Measurements from ENCODE around the gene KLK12. TPM values are rescaled to one million over a fixed set of nuclear protein-coding genes. Genes with fewer than 3 reads are reported as not detected.

Gene KLK12
- total and polyA plus RNA-seq, 2 experiments from 2014 or later, result not detected

- Histone ChIP-seq H3K27ac (no peak overlapping the region), H3K27me3 (replicated peaks; ENCODE audit: insufficient read depth) (peaks cover 42% of the 10 kb centered on the region), H3K36me3 (ENCODE audit: low read depth) (no peaks in the 10 kb centered on the region), H3K9me3 (ENCODE audit: low read depth) (no peaks in the 10 kb centered on the region), H2AFZ (no peak overlapping the region), H3F3A (ENCODE audit: insufficient read depth) (0 out of 2 replicates have a peak, but pooled peaks cover 6% of the 10 kb centered on the region), H3K4me2 (ENCODE audit: unreplicated experiment) (no peak overlapping the region), H3K9ac (no peak overlapping the region), H3K4me3 (no peak overlapping the region), H4K20me1 (ENCODE audit: insufficient read depth) (no peaks in the 10 kb centered on the region), H3K79me2 (ENCODE audit: insufficient read depth) (no peaks in the 10 kb centered on the region), H3K9me2 (ENCODE audit: insufficient read depth) (no peaks in the 10 kb centered on the region), H3K4me1 (ENCODE audit: insufficient read depth) (no peaks in the 10 kb centered on the region)
- DNase-seq, result peak; percentile 69
- no peak for TF ChIP-seq EZH2 (IDR thresholded peaks at IDR 0.05; ENCODE audit: insufficient read depth, poor library complexity, severe bottlenecking)
- no peak for TF ChIP-seq EZH2phosphoT487 (IDR thresholded peaks at IDR 0.05; ENCODE audit: insufficient read depth, low read depth)
- 26 to 30% methylated on average over 7 of the region's 7 CpGs for WGBS, 2 experiments (ENCODE audit: low coverage in 1 of 2, low lambda C conversion rate in 2 of 2, missing lambda C conversion rate in 2 of 2)
- in situ Hi-C loops (cut with MboI), result no loop called here
Measured at GRCh38 chr19:51020988-51021651, 13.7 kb downstream of the KLK12 start.

GRCh38 chr19:51019544-51019925 lies 15.3 kb downstream of the KLK12 start, which contains the start of gene KLK10:
KLK10 (minus strand) TSS chr19:51019709; CDS start chr19:51019130, 579 bp downstream.
- in situ Hi-C loops (cut with MboI), result no loop called here
- H3K9me2 ChIP-seq (ENCODE audit: insufficient read depth), result no peaks in the 10 kb centered on the region
- H3K4me2 ChIP-seq (ENCODE audit: unreplicated experiment), result no peak within 1 kb of the TSS
- no peaks in the 10 kb centered on the region for H3K9me3 ChIP-seq (ENCODE audit: low read depth)
- H3K27me3 ChIP-seq (replicated peaks; ENCODE audit: insufficient read depth), result peaks cover 44% of the 10 kb centered on the region
- no peak within 1 kb of the TSS for H3K4me3 ChIP-seq
- TF ChIP-seq EZH2phosphoT487 (IDR thresholded peaks at IDR 0.05; ENCODE audit: insufficient read depth, low read depth) (no peak), EZH2 (IDR thresholded peaks at IDR 0.05; ENCODE audit: insufficient read depth, poor library complexity, severe bottlenecking) (no peak)
- H3K4me1 ChIP-seq (ENCODE audit: insufficient read depth), result no peaks in the 10 kb centered on the region
- WGBS, 2 experiments (ENCODE audit: low coverage in 1 of 2, low lambda C conversion rate in 2 of 2, missing lambda C conversion rate in 2 of 2), result 1% methylated on average over 7 to 12 of the region's 14 CpGs
- H4K20me1 ChIP-seq (ENCODE audit: insufficient read depth), result no peaks in the 10 kb centered on the region
- DNase-seq, result no peak
- H3K36me3 ChIP-seq (ENCODE audit: low read depth), result no peaks in the 10 kb centered on the region
- H3F3A ChIP-seq (ENCODE audit: insufficient read depth), result 0 out of 2 replicates have a peak, but pooled peaks cover 6% of the 10 kb centered on the region
- no peak within 1 kb of the TSS for H3K27ac ChIP-seq
- H3K9ac ChIP-seq, result no peak within 1 kb of the TSS
- no peaks in the 10 kb centered on the region for H3K79me2 ChIP-seq (ENCODE audit: insufficient read depth)
- no peak within 1 kb of the TSS for H2AFZ ChIP-seq

DNA sequence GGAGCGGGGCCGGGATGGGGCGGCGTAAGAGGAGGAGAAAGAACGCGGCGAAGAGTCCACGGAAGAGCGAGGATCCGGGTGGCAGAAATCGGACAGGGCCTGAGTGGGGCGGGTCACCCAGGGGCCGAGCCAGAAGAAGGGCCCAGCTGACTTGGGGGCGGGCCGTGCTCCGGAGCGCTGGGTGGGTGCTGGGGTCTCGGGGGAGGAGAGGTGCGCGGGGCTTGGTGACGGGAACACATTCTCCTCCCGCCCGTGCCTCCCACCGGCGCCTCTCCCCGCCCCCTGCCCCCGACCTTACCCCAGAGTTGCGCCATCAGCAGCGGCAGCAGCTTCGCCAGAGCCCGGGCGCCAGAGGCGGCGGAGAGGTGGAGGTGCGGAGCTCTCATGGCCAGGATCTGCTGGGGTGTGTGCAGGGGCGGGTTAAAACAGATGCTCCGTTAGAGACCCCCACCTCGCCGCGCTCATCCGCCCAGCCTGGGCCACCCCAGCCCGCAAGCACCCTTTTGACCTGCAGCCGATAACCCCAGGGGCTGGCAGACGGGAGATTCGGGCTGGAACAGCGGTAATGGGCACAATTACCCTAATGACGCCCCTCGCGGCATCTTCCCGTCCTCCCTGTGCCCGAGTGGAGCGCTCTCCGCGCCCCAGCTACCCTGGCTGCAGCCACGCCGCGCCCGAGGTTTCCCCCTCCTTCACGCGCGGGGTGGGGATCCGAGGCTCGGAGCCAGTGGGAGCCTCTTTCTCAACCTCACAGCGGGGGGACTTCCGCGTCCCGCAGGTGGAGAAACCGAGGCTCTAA lies 15.9 kb downstream of the KLK12 start:
- in situ Hi-C loops (cut with MboI), result no loop called here
- Histone ChIP-seq H4K20me1 (ENCODE audit: insufficient read depth) (no peaks in the 10 kb centered on the region), H3K4me1 (ENCODE audit: insufficient read depth) (no peaks in the 10 kb centered on the region), H3K36me3 (ENCODE audit: low read depth) (no peaks in the 10 kb centered on the region), H3K27me3 (replicated peaks; ENCODE audit: insufficient read depth) (peaks cover 50% of the 10 kb centered on the region), H3K9ac (no peak overlapping the region), H3K27ac (no peak overlapping the region), H3K9me3 (ENCODE audit: low read depth) (no peaks in the 10 kb centered on the region), H3K4me3 (no peak overlapping the region), H3K4me2 (ENCODE audit: unreplicated experiment) (no peak overlapping the region), H3K79me2 (ENCODE audit: insufficient read depth) (no peaks in the 10 kb centered on the region), H3K9me2 (ENCODE audit: insufficient read depth) (no peaks in the 10 kb centered on the region), H3F3A (ENCODE audit: insufficient read depth) (0 out of 2 replicates have a peak, but pooled peaks cover 6% of the 10 kb centered on the region), H2AFZ (no peak overlapping the region)
- WGBS, 2 experiments (ENCODE audit: low coverage in 1 of 2, low lambda C conversion rate in 2 of 2, missing lambda C conversion rate in 2 of 2), result 1 to 2% methylated on average over 49 to 53 of the region's 68 CpGs
- DNase-seq, result no peak
- peak; percentile 55 for TF ChIP-seq EZH2 (IDR thresholded peaks at IDR 0.05; ENCODE audit: insufficient read depth, poor library complexity, severe bottlenecking)
- TF ChIP-seq EZH2phosphoT487 (IDR thresholded peaks at IDR 0.05; ENCODE audit: insufficient read depth, low read depth), result no peak

DNA sequence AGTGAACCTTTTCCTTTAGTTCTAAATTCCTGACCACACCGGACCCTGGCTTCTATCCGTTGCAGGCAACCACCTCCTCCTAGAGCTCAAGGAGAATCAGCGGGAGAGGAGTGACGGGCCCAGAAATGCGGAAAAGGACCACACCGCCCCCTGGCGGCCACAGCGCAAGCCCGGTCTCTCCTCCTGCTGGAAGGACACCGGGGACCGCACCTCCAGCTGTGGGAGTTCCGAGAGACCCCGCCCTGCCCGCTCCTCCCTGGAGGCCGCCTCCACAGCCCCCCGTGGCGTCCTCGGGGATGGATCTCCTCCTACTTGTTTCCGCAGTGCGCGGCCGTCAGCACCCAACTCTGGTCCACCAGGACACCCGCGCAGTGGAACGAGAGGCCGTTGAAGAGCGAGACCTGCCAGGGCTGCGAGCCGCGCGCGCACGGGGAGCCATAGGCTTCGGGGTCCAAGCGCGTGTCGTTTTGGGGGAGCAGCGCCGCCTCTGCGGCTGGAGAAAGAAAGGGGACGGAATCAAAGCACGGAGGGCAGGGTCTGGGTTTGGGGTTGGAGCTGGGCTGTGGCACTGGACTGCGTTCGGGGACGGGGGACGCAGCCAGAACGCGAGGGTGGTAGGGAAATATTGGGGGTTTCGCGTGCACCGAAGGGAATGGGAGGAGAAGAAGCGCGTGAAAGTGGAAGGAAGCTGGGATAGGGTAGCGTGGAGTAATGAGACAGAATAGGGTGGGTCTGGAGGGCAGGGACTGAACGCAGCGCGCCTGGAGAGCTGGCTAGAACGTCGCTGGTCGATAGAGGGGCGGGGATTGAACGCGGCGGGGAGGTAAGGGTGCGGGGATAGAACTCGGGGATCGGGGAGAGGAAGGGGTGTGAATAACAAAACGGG lies 17.8 kb downstream of the KLK12 start:
- 2 to 4% methylated on average over 57 to 68 of the region's 68 CpGs for WGBS, 2 experiments (ENCODE audit: low coverage in 1 of 2, low lambda C conversion rate in 2 of 2, missing lambda C conversion rate in 2 of 2)

More for the DNA sequence above, 17.8 kb downstream of the KLK12 start:
- Histone ChIP-seq H3K27ac (no peak overlapping the region), H3F3A (ENCODE audit: insufficient read depth) (0 out of 2 replicates have a peak, but pooled peaks cover 6% of the 10 kb centered on the region), H3K4me3 (peak overlapping the region; percentile 46; the same call in 1 of the 2 replicates), H3K36me3 (ENCODE audit: low read depth) (no peaks in the 10 kb centered on the region), H3K27me3 (replicated peaks; ENCODE audit: insufficient read depth) (peaks cover 47% of the 10 kb centered on the region), H3K4me2 (ENCODE audit: unreplicated experiment) (peak overlapping the region; percentile 43), H3K79me2 (ENCODE audit: insufficient read depth) (no peaks in the 10 kb centered on the region), H2AFZ (no peak overlapping the region), H3K4me1 (ENCODE audit: insufficient read depth) (no peaks in the 10 kb centered on the region), H3K9ac (no peak overlapping the region), H3K9me3 (ENCODE audit: low read depth) (no peaks in the 10 kb centered on the region), H4K20me1 (ENCODE audit: insufficient read depth) (no peaks in the 10 kb centered on the region), H3K9me2 (ENCODE audit: insufficient read depth) (no peaks in the 10 kb centered on the region)
- TF ChIP-seq EZH2 (IDR thresholded peaks at IDR 0.05; ENCODE audit: insufficient read depth, poor library complexity, severe bottlenecking) (no peak), EZH2phosphoT487 (IDR thresholded peaks at IDR 0.05; ENCODE audit: insufficient read depth, low read depth) (no peak)
- in situ Hi-C loops (cut with MboI), result no loop called here
- peak; percentile 66 for DNase-seq

Measured in GM23248 (cell line).